ENCODE data around the gene RERGL. TPM values are rescaled to one million over a fixed set of nuclear protein-coding genes. Genes with fewer than 3 reads are reported as not detected.

RERGL gene
- total RNA-seq, 1 donor from 2014 or later = 4.0 TPM

Other genes starting within 250 kb of the RERGL start
- 3.6 TPM for gene PIK3C2G, start 171.3 kb upstream of the RERGL start, total RNA-seq

Data from tongue (tissue), 1 donor.